ENCODE results near the gene MEPCE. TPM values are rescaled to one million over a fixed set of nuclear protein-coding genes. Genes with fewer than 3 reads are reported as not detected.

The MEPCE gene
- total RNA-seq, 1 experiment from 2014 or later = 72.1 TPM

- no peak for TF ChIP-seq POLR2AphosphoS5 (IDR thresholded peaks at IDR 0.05; ENCODE audit: low read depth, low read length)
- TF ChIP-seq TCF7L2 (IDR thresholded peaks at IDR 0.05; ENCODE audit: low read depth, low read length) = no peak
- TF ChIP-seq CTCF (IDR thresholded peaks at IDR 0.05) = no peak
- no peak for TF ChIP-seq REST (IDR thresholded peaks at IDR 0.05; ENCODE audit: insufficient read depth in 1 of 2, low read depth in 2 of 2, low read length in 1 of 2)
- TF ChIP-seq SIN3A (IDR thresholded peaks at IDR 0.05; ENCODE audit: borderline replicate concordance, insufficient read depth, low read depth, low read length) = no peak
- Histone ChIP-seq H3K4me1 (ENCODE audit: control insufficient read depth, insufficient read depth, low read length) (peaks cover 12% of the 10 kb centered on the region), H3K27ac (ENCODE audit: low read length) (no peak overlapping the region), H3K27me3 (ENCODE audit: control insufficient read depth, insufficient read depth, low read length) (no peaks in the 10 kb centered on the region), H3K36me3 (ENCODE audit: control insufficient read depth, insufficient read depth, low read length) (no peaks in the 10 kb centered on the region), H3K9me3 (ENCODE audit: control insufficient read depth, insufficient read depth, low read depth, low read length) (no peaks in the 10 kb centered on the region), H3K4me3 (ENCODE audit: low read depth in 2 of 2, low read length in 2 of 2) (no peak overlapping the region)
- ChIA-PET CTCF (no interaction called here), POLR2A (no interaction called here)
- no peak for DNase-seq (ENCODE audit: low read depth, low spot score)
- no peak for ATAC-seq
- in situ Hi-C loops (cut with HindIII; ENCODE audit: low pct_unique_long_range_greater_than_20kb, low sequenced_read_pairs) = no loop called here
- intact Hi-C loops (cut with micrococcal nuclease; ENCODE audit: unreplicated experiment) = no loop called here
- BruUV-seq (replicated peaks) = no TSS peak
Measured at GRCh38 chr7:100423315-100423714, 6.3 kb upstream of the MEPCE start.

- Histone ChIP-seq H3K4me1 (ENCODE audit: control insufficient read depth, insufficient read depth, low read length) (peaks cover 5% of the 10 kb centered on the region), H3K4me3 (ENCODE audit: low read depth in 2 of 2, low read length in 2 of 2) (no peak overlapping the region), H3K36me3 (ENCODE audit: control insufficient read depth, insufficient read depth, low read length) (no peaks in the 10 kb centered on the region; the same call in 1 of the 2 replicates), H3K27ac (ENCODE audit: low read length) (no peak overlapping the region), H3K27me3 (ENCODE audit: control insufficient read depth, insufficient read depth, low read length) (no peaks in the 10 kb centered on the region), H3K9me3 (ENCODE audit: control insufficient read depth, insufficient read depth, low read depth, low read length) (no peaks in the 10 kb centered on the region)
- ChIA-PET CTCF (no interaction called here), POLR2A (no interaction called here)
- ATAC-seq (no peak), DNase-seq (ENCODE audit: low read depth, low spot score) (no peak)
- TF ChIP-seq REST (IDR thresholded peaks at IDR 0.05; ENCODE audit: insufficient read depth in 1 of 2, low read depth in 2 of 2, low read length in 1 of 2) (no peak), CTCF (IDR thresholded peaks at IDR 0.05) (no peak), SIN3A (IDR thresholded peaks at IDR 0.05; ENCODE audit: borderline replicate concordance, insufficient read depth, low read depth, low read length) (no peak), POLR2AphosphoS5 (IDR thresholded peaks at IDR 0.05; ENCODE audit: low read depth, low read length) (no peak), TCF7L2 (IDR thresholded peaks at IDR 0.05; ENCODE audit: low read depth, low read length) (no peak)
- intact Hi-C loops (cut with micrococcal nuclease; ENCODE audit: unreplicated experiment) (no loop called here), in situ Hi-C loops (cut with HindIII; ENCODE audit: low pct_unique_long_range_greater_than_20kb, low sequenced_read_pairs) (no loop called here)
- no TSS peak for BruUV-seq (replicated peaks)
Measured at GRCh38 chr7:100425347-100425746, 4.3 kb upstream of the MEPCE start.
